Neural cell (in vitro differentiated cells): ENCODE data around the gene RGS16. TPM values are rescaled to one million over a fixed set of nuclear protein-coding genes. Genes with fewer than 3 reads are reported as not detected.

Experiments used
- H2AFZ ChIP-seq: fragments of 200-600, 300-800 bp; sonication (generic), shearing (Covaris generic); 2 replicates; pipeline ENCODE4 v1.6.0; 2014; ENCODE audit warnings: low read depth, mild to moderate bottlenecking, antibody characterized with exemption, low read length, moderate library complexity
- H3F3A ChIP-seq: fragments of 200-600 bp; shearing (Covaris generic); 2 replicates; pipeline ENCODE4 v1.6.1; 2016; ENCODE audit warnings: mild to moderate bottlenecking, moderate library complexity, mixed read lengths, antibody characterized with exemption, low read length; ENCODE audit not compliant: insufficient read depth, poor library complexity, severe bottlenecking
- H3K27ac ChIP-seq: fragments of 200-600, 300-800 bp; sonication (generic), shearing (Covaris generic); 2 replicates; pipeline ENCODE4 v1.5.1; 2014; ENCODE audit warnings: mild to moderate bottlenecking, low read length, moderate library complexity
- H3K27me3 ChIP-seq: fragments of 300-800, 200-600 bp; sonication (generic), shearing (Covaris generic); 2 replicates; pipeline ENCODE4 v1.6.0; 2014; ENCODE audit warnings: mild to moderate bottlenecking, low read depth, low read length, moderate library complexity; ENCODE audit not compliant: insufficient read depth
- H3K36me3 ChIP-seq: fragments of 300-800, 200-600 bp; sonication (generic), shearing (Covaris generic); 2 replicates; pipeline ENCODE4 v1.5.1; 2014; ENCODE audit warnings: mild to moderate bottlenecking, antibody characterized with exemption, low read length, moderate library complexity; ENCODE audit not compliant: insufficient read depth
- H3K4me2 ChIP-seq: fragments of 300-800, 200-600 bp; sonication (generic), shearing (Covaris generic); 2 replicates; pipeline ENCODE4 v1.6.0; 2014; ENCODE audit warnings: mild to moderate bottlenecking, low read length
- H3K4me3 ChIP-seq: fragments of 300-800, 200-600 bp; sonication (generic), shearing (Covaris generic); 2 replicates; pipeline ENCODE4 v1.5.1; 2014; ENCODE audit warnings: mild to moderate bottlenecking, low read length, moderate library complexity
- H3K79me2 ChIP-seq: fragments of 200-600 bp; shearing (Covaris generic); replicated peaks from 2 replicates; pipeline ENCODE4 v1.6.0; 2014; ENCODE audit warnings: mild to moderate bottlenecking, low read length, moderate library complexity; ENCODE audit not compliant: insufficient read depth
- H3K9ac ChIP-seq: fragments of 300-800, 200-600 bp; sonication (generic), shearing (Covaris generic); 2 replicates; pipeline ENCODE4 v1.6.1; 2016; ENCODE audit warnings: mild to moderate bottlenecking, low read length, mixed read lengths
- H3K9me2 ChIP-seq: fragments of 200-600 bp; shearing (Covaris generic); 2 replicates; pipeline ENCODE4 v1.6.1; 2016; ENCODE audit warnings: mild to moderate bottlenecking, low read length, mixed read lengths; ENCODE audit not compliant: insufficient read depth
- H3K9me3 ChIP-seq: fragments of 200-600, 300-800 bp; sonication (generic), shearing (Covaris generic); 2 replicates; pipeline ENCODE4 v1.6.1; 2016; ENCODE audit warnings: mild to moderate bottlenecking, mixed run types, low read length, moderate library complexity, mixed read lengths
- H4K20me1 ChIP-seq: fragments of 200-600 bp; shearing (Covaris generic); 2 replicates; pipeline ENCODE4 v1.6.1; 2016; ENCODE audit warnings: mild to moderate bottlenecking, mixed run types; ENCODE audit not compliant: insufficient read depth
- CTCF ChIP-seq: fragments of 450-650 bp; IDR thresholded peaks from 2 replicates; pipeline ENCODE4 v1.5.1; 2014; ENCODE audit warnings: antibody characterized with exemption, mild to moderate bottlenecking, moderate library complexity; ENCODE audit not compliant: poor library complexity, severe bottlenecking
- EP300 ChIP-seq: fragments of 450-650 bp; conservative IDR thresholded peaks from 2 replicates; pipeline ENCODE4 v1.6.1; 2014; ENCODE audit warnings: antibody characterized with exemption, mild to moderate bottlenecking, moderate library complexity; ENCODE audit not compliant: poor library complexity, severe bottlenecking
- EZH2 ChIP-seq: fragments of 200-600, 300-800 bp; shearing (Covaris generic), sonication (generic); IDR thresholded peaks from 2 replicates; pipeline ENCODE4 v1.6.1; 2014; ENCODE audit warnings: antibody characterized with exemption, low read length, borderline replicate concordance, mild to moderate bottlenecking; ENCODE audit not compliant: insufficient read depth, poor library complexity, severe bottlenecking
- MXI1 ChIP-seq: fragments of 450-650 bp; conservative IDR thresholded peaks from 2 replicates; pipeline ENCODE4 v1.6.1; 2014; ENCODE audit warnings: antibody characterized with exemption, mild to moderate bottlenecking; ENCODE audit not compliant: poor library complexity, severe bottlenecking
- POLR2AphosphoS5 ChIP-seq: IDR thresholded peaks from 2 replicates; pipeline ENCODE4 v1.6.1; 2012
- RAD21 ChIP-seq: fragments of 450-650 bp; conservative IDR thresholded peaks from 2 replicates; pipeline ENCODE4 v1.6.1; 2014; ENCODE audit warnings: antibody characterized with exemption, mild to moderate bottlenecking, moderate library complexity
- REST ChIP-seq: IDR thresholded peaks from 2 replicates; pipeline ENCODE4 v1.6.1; 2012; ENCODE audit warnings: borderline replicate concordance
- SMC3 ChIP-seq: fragments of 450-650 bp; conservative IDR thresholded peaks from 2 replicates; pipeline ENCODE4 v1.6.1; 2014; ENCODE audit warnings: antibody characterized with exemption, mild to moderate bottlenecking, moderate library complexity; ENCODE audit not compliant: poor library complexity
- TAF1 ChIP-seq: IDR thresholded peaks from 2 replicates; pipeline ENCODE4 v1.6.1; 2012; ENCODE audit warnings: low read depth
- polyA plus RNA-seq: library from polyadenylated mRNA; depleted of rRNA; stranded (reverse); fragments of >200 nt; gene quantifications from 2 replicates; pipeline ENCODE4 v1.2.3, GENCODE V29; 2014

Gene RGS16
- polyA plus RNA-seq, 1 donor from 2014 or later = 1.1 TPM

GRCh38 chr1:182625024-182625423 is 20.8 kb upstream of the RGS16 start:
- H3K9ac ChIP-seq = no peak overlapping the region
- H3K27ac ChIP-seq = no peak overlapping the region
- H4K20me1 ChIP-seq = no peaks in the 10 kb centered on the region
- no peaks in the 10 kb centered on the region for H3K27me3 ChIP-seq
- H2AFZ ChIP-seq = no peak overlapping the region
- H3K4me2 ChIP-seq = no peak overlapping the region
- H3K9me2 ChIP-seq = no peaks in the 10 kb centered on the region
- no peaks in the 10 kb centered on the region for H3K36me3 ChIP-seq
- no peaks in the 10 kb centered on the region for H3K9me3 ChIP-seq
- H3K4me3 ChIP-seq = no peak overlapping the region
- no peaks in the 10 kb centered on the region for H3F3A ChIP-seq
- no peaks in the 10 kb centered on the region for H3K79me2 ChIP-seq
- TF ChIP-seq RAD21 (no peak), EP300 (no peak), SMC3 (no peak), EZH2 (no peak), CTCF (no peak), TAF1 (no peak), REST (no peak), POLR2AphosphoS5 (no peak), MXI1 (no peak)

GRCh38 chr1:182624577-182624976 is 20.4 kb upstream of the RGS16 start:
- Histone ChIP-seq H4K20me1 (no peaks in the 10 kb centered on the region), H3K9me3 (no peaks in the 10 kb centered on the region), H3K9me2 (no peaks in the 10 kb centered on the region), H3K27ac (no peak overlapping the region), H3K27me3 (no peaks in the 10 kb centered on the region), H3K4me3 (no peak overlapping the region), H3K79me2 (no peaks in the 10 kb centered on the region), H3K9ac (no peak overlapping the region), H3F3A (no peaks in the 10 kb centered on the region), H3K36me3 (no peaks in the 10 kb centered on the region), H2AFZ (no peak overlapping the region), H3K4me2 (no peak overlapping the region)
- no peak for TF ChIP-seq EP300
- TF ChIP-seq REST = no peak
- no peak for TF ChIP-seq MXI1
- TF ChIP-seq CTCF = no peak
- TF ChIP-seq TAF1 = no peak
- TF ChIP-seq SMC3 = no peak
- no peak for TF ChIP-seq RAD21
- TF ChIP-seq EZH2 = no peak
- no peak for TF ChIP-seq POLR2AphosphoS5
